HepG2 (cell line): Measurements from ENCODE around the gene HMGN4. TPM values are rescaled to one million over a fixed set of nuclear protein-coding genes. Genes with fewer than 3 reads are reported as not detected.

ENCODE experiments used
- ATM ChIP-seq: fragments of 450-650 bp; IDR thresholded peaks from 2 replicates; pipeline ENCODE4 v1.7.1; 2017; ENCODE audit warnings: mild to moderate bottlenecking, borderline replicate concordance
- CHD2 ChIP-seq: IDR thresholded peaks from 2 replicates; pipeline ENCODE4 v1.6.1; 2011; ENCODE audit warnings: low read depth, low read length, improper control_type of control experiment
- ELF3 ChIP-seq: IDR thresholded peaks from 2 replicates; pipeline ENCODE4 v1.6.1; 2016; ENCODE audit warnings: missing genetic modification reagents, missing compliant biosample characterization
- HDAC1 ChIP-seq: sonication (generic); formaldehyde crosslinking; IDR thresholded peaks from 2 replicates; pipeline ENCODE4 v1.5.1; 2020; ENCODE audit warnings: mild to moderate bottlenecking, missing genetic modification reagents
- KMT2B ChIP-seq: IDR thresholded peaks from 2 replicates; pipeline ENCODE4 v1.6.1; 2016; ENCODE audit warnings: missing genetic modification reagents, missing compliant biosample characterization
- MED1 ChIP-seq: sonication (generic); formaldehyde crosslinking; IDR thresholded peaks from 2 replicates; pipeline ENCODE4 v1.4.0; 2020; ENCODE audit warnings: missing genetic modification reagents
- MNT ChIP-seq: fragments of 450-650 bp; IDR thresholded peaks from 2 replicates; pipeline ENCODE4 v1.6.1; 2016
- PRPF4 ChIP-seq: fragments of 200-400 bp; formaldehyde crosslinking; IDR thresholded peaks from 2 replicates; pipeline ENCODE4 v1.6.1; 2016; ENCODE audit warnings: low read length, low read depth; ENCODE audit not compliant: poor library complexity, severe bottlenecking
- RARG ChIP-seq: sonication (generic); formaldehyde crosslinking; IDR thresholded peaks from 2 replicates; pipeline ENCODE4 v1.4.0; 2020; ENCODE audit warnings: low read depth, mild to moderate bottlenecking, missing genetic modification reagents
- RBFOX2 ChIP-seq: fragments of 200-400 bp; formaldehyde crosslinking; IDR thresholded peaks from 2 replicates; pipeline ENCODE4 v1.6.1; 2017; ENCODE audit warnings: low read depth, mild to moderate bottlenecking, low read length
- SMAD3 ChIP-seq: sonication (generic); formaldehyde crosslinking; IDR thresholded peaks from 2 replicates; pipeline ENCODE4 v1.4.0; 2020; ENCODE audit warnings: missing genetic modification reagents
- SOX13 ChIP-seq, 3 experiments: fragments of 450-650 bp in 1 of 3; sonication (generic) in 1 of 3; formaldehyde crosslinking in 1 of 3; IDR thresholded peaks in 2 of 3; conservative IDR thresholded peaks in 1 of 3; 2 replicates each; pipeline versions ENCODE4 v1.5.0 to v1.6.1; 2016 to 2020; ENCODE audit warnings: antibody characterized with exemption in 1 of 3, mild to moderate bottlenecking in 1 of 3, missing compliant biosample characterization in 1 of 3, missing genetic modification reagents in 1 of 3, moderate library complexity in 1 of 3
- SUZ12 ChIP-seq: fragments of 150-350 bp; IDR thresholded peaks from 2 replicates; pipeline ENCODE4 v1.6.1; 2014; ENCODE audit warnings: low read depth, low read length
- UBTF ChIP-seq: sonication (generic); formaldehyde crosslinking; IDR thresholded peaks from 2 replicates; pipeline ENCODE4 v1.4.0; 2020; ENCODE audit warnings: mild to moderate bottlenecking, missing genetic modification reagents
- ZBTB25 ChIP-seq: IDR thresholded peaks from 2 replicates; pipeline ENCODE4 v1.6.1; 2018; ENCODE audit warnings: missing genetic modification reagents
- ZFAT ChIP-seq: sonication (generic); formaldehyde crosslinking; conservative IDR thresholded peaks from 2 replicates; pipeline ENCODE4 v1.8.1; 2023; ENCODE audit warnings: missing genetic modification reagents, inconsistent platforms
- ZFP36L2 ChIP-seq: sonication (generic); formaldehyde crosslinking; IDR thresholded peaks from 2 replicates; pipeline ENCODE4 v1.4.0; 2020; ENCODE audit warnings: missing genetic modification reagents
- ZNF326 ChIP-seq: sonication (generic); formaldehyde crosslinking; IDR thresholded peaks from 2 replicates; pipeline ENCODE4 v1.4.0; 2020; ENCODE audit warnings: missing genetic modification reagents, borderline replicate concordance
- ZNF362 ChIP-seq: sonication (generic); formaldehyde crosslinking; IDR thresholded peaks from 2 replicates; pipeline ENCODE4 v1.4.0; 2020; ENCODE audit warnings: missing genetic modification reagents, mild to moderate bottlenecking, borderline replicate concordance
- ZNF543 ChIP-seq: sonication (generic); formaldehyde crosslinking; IDR thresholded peaks from 2 replicates; pipeline ENCODE4 v1.4.0; 2020; ENCODE audit warnings: mild to moderate bottlenecking, missing genetic modification reagents
- ZNF562 ChIP-seq: sonication (generic); formaldehyde crosslinking; IDR thresholded peaks from 2 replicates; pipeline ENCODE4 v1.8.0; 2022; ENCODE audit warnings: missing genetic modification reagents, borderline replicate concordance
- ZNF570 ChIP-seq: sonication (generic); formaldehyde crosslinking; IDR thresholded peaks from 2 replicates; pipeline ENCODE4 v1.4.0; 2020; ENCODE audit warnings: mild to moderate bottlenecking, missing genetic modification reagents, borderline replicate concordance
- ZNF629 ChIP-seq: sonication (generic); formaldehyde crosslinking; conservative IDR thresholded peaks from 2 replicates; pipeline ENCODE4 v1.5.0; 2020; ENCODE audit warnings: missing genetic modification reagents
- ZNF747 ChIP-seq: sonication (generic); formaldehyde crosslinking; IDR thresholded peaks from 2 replicates; pipeline ENCODE4 v1.8.1; 2023; ENCODE audit warnings: missing genetic modification reagents, mild to moderate bottlenecking, borderline replicate concordance
- polyA plus RNA-seq, 8 experiments: library from polyadenylated mRNA; depleted of rRNA in 3 of 8; stranded (reverse) in 7 of 8; unstranded in 1 of 8; fragments of >200 nt; fragmentation: Illumina TruSeq in 4 of 8; extraction: Trizol in 4 of 8; gene quantifications; 2 replicates each; pipeline versions ENCODE4 v1.2.1 to v1.2.3, GENCODE V29; 2011 to 2016; ENCODE audit warnings: low read depth in 4 of 8, missing spikeins in 1 of 8, mixed read lengths in 1 of 8; ENCODE audit not compliant: insufficient read depth in 1 of 8
- total RNA-seq, 5 experiments: library from RNA; depleted of rRNA; stranded (reverse); fragments of >200 nt; fragmentation: Illumina TruSeq; extraction: Trizol; gene quantifications; 2 replicates each; pipeline ENCODE4 v1.2.3, GENCODE V29; 2016; ENCODE audit warnings: low read depth in 1 of 5

Gene HMGN4
- total and polyA plus RNA-seq, 2 of the 13 experiments (the other 11 are each of a cell fraction or from before 2014, with no cell fraction given), result 39.9 to 52.1 TPM

GRCh38 chr6:26553264-26553634 is 15.1 kb downstream of the HMGN4 start (continued):
- TF ChIP-seq ZNF362 (no peak), SOX13 (IDR thresholded peaks at IDR 0.05) (peak; percentile 66), SOX13 (CRISPR knock-in tag; conservative IDR thresholded peaks at IDR 0.05 in 1 of 2, IDR thresholded peaks at IDR 0.05 in 1 of 2) (peak in 1 of 2 experiments; percentile 14; a peak in 1 of 4 replicates), ELF3 (CRISPR knock-in tag) (peak; percentile 68), RBFOX2 (no peak), ZFAT (CRISPR knock-in tag) (no peak), SUZ12 (no peak), HDAC1 (CRISPR knock-in tag) (peak; percentile 41; the same call in 1 of the 2 replicates), MNT (0 out of 2 replicates have a peak, but pooled peaks have one; percentile 2), ZNF543 (0 out of 2 replicates have a peak, but pooled peaks have one; percentile 47), UBTF (CRISPR knock-in tag) (no peak), SMAD3 (peak; percentile 70; the same call in 1 of the 2 replicates), ATM (no peak), KMT2B (CRISPR knock-in tag) (peak; percentile 67; the same call in 1 of the 2 replicates), ZBTB25 (CRISPR knock-in tag) (peak; percentile 28; the same call in 1 of the 2 replicates), ZNF326 (no peak), ZNF629 (CRISPR knock-in tag) (peak; percentile 55), ZNF562 (CRISPR knock-in tag) (no peak), RARG (CRISPR knock-in tag) (no peak), ZNF570 (CRISPR knock-in tag) (no peak), MED1 (CRISPR knock-in tag) (peak; percentile 42; the same call in 1 of the 2 replicates), PRPF4 (peak; percentile 76), CHD2 (no peak), ZFP36L2 (CRISPR knock-in tag) (peak; percentile 55; the same call in 1 of the 2 replicates), ZNF747 (0 out of 2 replicates have a peak, but pooled peaks have one; percentile 14)
